22Rv1 (cell line): Measurements from ENCODE around the gene PRDM9.
"Not testable (repeated sequence)": the region's sequence is repeated elsewhere in the genome, so short reads cannot be mapped to it uniquely, and the experiment has no call there.

ENCODE experiments used
- H3K27ac ChIP-seq: fragments of 450-650 bp; 2 replicates; pipeline ENCODE4 v1.5.1; 2017
- ZFX ChIP-seq: fragments of 450-650 bp; IDR thresholded peaks from 2 replicates; pipeline ENCODE4 v1.6.1; 2017; ENCODE audit warnings: antibody characterized with exemption, borderline replicate concordance
- TF ChIP-seq, protein P1 (sequence below): fragments of 450-650 bp; IDR thresholded peaks from 2 replicates; pipeline ENCODE4 v1.5.1; 2017; ENCODE audit warnings: mild to moderate bottlenecking

Gene PRDM9

DNA sequence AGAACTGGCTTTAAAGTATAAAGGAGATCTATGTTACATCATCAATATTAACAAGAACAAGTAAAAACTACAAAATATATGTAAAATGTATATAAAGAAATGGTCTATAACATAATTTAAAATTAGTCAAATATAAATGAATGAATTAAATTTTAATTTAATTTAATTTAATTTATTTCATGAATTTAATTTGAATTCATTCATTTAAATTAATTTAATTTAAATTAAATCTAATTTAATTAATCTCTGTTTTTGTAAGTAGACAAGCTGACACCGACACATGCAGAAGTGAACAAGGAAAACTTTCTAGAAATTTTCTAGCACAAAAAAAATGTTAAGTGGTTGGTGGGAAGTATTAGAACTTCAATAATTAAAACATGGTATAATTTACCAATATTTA lies 10.8 kb upstream of the PRDM9 start:
- no peak for TF ChIP-seq ZFX
- TF ChIP-seq, protein P1, sequence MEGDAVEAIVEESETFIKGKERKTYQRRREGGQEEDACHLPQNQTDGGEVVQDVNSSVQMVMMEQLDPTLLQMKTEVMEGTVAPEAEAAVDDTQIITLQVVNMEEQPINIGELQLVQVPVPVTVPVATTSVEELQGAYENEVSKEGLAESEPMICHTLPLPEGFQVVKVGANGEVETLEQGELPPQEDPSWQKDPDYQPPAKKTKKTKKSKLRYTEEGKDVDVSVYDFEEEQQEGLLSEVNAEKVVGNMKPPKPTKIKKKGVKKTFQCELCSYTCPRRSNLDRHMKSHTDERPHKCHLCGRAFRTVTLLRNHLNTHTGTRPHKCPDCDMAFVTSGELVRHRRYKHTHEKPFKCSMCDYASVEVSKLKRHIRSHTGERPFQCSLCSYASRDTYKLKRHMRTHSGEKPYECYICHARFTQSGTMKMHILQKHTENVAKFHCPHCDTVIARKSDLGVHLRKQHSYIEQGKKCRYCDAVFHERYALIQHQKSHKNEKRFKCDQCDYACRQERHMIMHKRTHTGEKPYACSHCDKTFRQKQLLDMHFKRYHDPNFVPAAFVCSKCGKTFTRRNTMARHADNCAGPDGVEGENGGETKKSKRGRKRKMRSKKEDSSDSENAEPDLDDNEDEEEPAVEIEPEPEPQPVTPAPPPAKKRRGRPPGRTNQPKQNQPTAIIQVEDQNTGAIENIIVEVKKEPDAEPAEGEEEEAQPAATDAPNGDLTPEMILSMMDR: no peak
- H3K27ac ChIP-seq: no peak overlapping the region

- no peak for TF ChIP-seq ZFX
- TF ChIP-seq, protein P1: peak; percentile 76
- H3K27ac ChIP-seq: peak overlapping the region; percentile 86
These were observed 826 bp upstream of the PRDM9 start for GRCh38 chr5:23506329-23507236.

DNA sequence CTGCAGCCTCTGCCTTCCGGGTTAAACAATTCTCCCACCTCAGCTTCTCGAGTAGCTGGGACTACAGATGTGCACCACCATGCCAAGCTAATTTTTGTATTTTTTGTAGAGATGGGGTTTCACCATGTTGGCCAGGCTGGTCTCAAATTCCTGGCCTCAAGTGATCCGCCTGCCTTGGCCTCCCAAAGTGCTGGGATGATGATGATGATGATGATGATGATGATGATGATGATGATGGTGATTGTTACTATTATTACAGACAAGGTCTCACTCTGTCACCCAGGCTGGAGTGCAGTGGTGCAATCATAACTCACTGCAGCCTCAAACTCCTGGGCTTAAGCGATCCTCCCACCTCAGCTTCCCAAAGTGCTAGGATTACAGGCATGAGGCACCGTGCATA lies 3.0 kb downstream of the PRDM9 start:
- not testable (repeated sequence) for H3K27ac ChIP-seq

DNA sequence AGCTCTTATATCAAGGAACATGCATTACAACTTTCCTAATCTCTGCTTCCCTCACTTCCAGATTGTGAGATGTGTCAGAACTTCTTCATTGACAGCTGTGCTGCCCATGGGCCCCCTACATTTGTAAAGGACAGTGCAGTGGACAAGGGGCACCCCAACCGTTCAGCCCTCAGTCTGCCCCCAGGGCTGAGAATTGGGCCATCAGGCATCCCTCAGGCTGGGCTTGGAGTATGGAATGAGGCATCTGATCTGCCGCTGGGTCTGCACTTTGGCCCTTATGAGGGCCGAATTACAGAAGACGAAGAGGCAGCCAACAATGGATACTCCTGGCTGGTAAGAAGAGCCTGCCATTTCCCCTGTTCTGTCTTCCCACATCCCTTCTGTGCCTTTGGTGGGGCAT lies 15.1 kb downstream of the PRDM9 start:
- H3K27ac ChIP-seq: no peak overlapping the region
- TF ChIP-seq, protein P1: no peak
- no peak for TF ChIP-seq ZFX

DNA sequence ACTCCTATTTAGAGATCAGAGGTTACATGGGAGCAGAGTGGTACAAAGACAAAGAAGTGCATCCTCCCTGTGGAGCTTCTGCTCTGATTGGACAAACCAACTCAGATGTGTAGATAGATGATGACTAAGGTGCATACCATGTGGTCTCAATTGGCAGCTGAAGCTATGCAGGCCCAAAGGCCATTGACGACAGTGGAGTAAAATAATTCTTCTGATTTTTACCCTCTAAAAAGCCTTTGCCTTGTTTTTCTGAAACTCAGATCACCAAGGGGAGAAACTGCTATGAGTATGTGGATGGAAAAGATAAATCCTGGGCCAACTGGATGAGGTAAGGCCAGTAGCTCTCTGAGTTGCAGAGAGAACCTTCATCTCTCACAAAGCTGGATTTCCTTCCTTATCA lies 15.6 kb downstream of the PRDM9 start:
- H3K27ac ChIP-seq: no peak overlapping the region
- TF ChIP-seq, protein P1: no peak
- TF ChIP-seq ZFX: no peak

DNA sequence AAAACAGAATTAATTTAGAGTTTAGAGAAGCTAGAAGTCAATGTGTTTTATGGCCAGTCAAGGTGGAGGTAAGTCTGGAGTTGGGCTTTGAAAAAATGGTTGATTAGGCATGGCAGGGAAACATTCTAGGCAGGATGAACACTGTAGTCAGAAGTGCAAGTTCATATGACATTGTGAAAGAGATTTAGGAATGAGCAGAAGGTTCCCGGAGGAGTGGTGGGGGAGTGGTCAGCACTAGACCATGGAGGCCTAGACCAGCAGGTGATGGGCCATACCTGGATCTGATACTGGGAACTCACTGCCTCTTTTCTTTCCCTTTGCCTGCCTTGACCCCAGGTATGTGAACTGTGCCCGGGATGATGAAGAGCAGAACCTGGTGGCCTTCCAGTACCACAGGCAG lies 16.6 kb downstream of the PRDM9 start:
- TF ChIP-seq, protein P1: no peak
- TF ChIP-seq ZFX: no peak
- no peak overlapping the region for H3K27ac ChIP-seq

DNA sequence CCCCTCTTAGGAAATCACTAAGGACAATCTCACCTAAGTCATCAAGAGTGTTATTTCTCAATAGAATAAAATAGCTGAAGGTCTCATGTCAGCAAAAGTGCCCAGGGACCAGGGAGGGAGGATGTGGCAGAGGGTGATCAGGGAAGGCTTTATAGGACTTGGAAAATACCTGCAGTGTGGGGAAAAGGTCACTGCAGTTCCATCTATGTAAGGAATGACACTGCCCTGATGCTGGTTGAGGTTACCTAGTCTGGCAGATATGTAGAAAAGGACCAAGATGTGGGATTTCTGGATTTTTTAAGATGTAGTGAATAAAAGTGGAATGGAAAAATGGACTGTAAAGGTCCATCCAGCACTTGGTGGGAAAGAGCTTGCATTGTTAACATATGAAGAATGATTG lies 18.3 kb downstream of the PRDM9 start:
- no peak for TF ChIP-seq ZFX
- TF ChIP-seq, protein P1: no peak
- H3K27ac ChIP-seq: no peak overlapping the region

DNA sequence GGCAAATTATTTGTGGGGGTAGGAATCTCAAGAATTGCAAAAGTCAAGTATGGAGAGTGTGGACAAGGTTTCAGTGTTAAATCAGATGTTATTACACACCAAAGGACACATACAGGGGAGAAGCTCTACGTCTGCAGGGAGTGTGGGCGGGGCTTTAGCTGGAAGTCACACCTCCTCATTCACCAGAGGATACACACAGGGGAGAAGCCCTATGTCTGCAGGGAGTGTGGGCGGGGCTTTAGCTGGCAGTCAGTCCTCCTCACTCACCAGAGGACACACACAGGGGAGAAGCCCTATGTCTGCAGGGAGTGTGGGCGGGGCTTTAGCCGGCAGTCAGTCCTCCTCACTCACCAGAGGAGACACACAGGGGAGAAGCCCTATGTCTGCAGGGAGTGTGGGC lies 19.2 kb downstream of the PRDM9 start:
- 0 out of 2 replicates have a peak overlapping the region, but pooled peaks have one; percentile 29 for H3K27ac ChIP-seq

DNA sequence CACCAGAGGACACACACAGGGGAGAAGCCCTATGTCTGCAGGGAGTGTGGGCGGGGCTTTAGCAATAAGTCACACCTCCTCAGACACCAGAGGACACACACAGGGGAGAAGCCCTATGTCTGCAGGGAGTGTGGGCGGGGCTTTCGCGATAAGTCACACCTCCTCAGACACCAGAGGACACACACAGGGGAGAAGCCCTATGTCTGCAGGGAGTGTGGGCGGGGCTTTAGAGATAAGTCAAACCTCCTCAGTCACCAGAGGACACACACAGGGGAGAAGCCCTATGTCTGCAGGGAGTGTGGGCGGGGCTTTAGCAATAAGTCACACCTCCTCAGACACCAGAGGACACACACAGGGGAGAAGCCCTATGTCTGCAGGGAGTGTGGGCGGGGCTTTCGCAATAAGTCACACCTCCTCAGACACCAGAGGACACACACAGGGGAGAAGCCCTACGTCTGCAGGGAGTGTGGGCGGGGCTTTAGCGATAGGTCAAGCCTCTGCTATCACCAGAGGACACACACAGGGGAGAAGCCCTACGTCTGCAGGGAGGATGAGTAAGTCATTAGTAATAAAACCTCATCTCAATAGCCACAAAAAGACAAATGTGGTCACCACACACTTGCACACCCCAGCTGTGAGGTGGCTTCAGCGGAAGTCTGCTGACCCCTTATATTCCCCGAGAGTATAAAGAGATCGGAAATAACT lies 20.0 kb downstream of the PRDM9 start:
- peak overlapping the region; percentile 26 for H3K27ac ChIP-seq
